A549 treated with AZD2906 at 1 μM for 4 hours (cell line): ENCODE data around the gene MLC1. TPM values are rescaled to one million over a fixed set of nuclear protein-coding genes. Genes with fewer than 3 reads are reported as not detected.

Source experiments
- total RNA-seq: library from RNA; stranded (reverse); fragments of 200-300 nt; extraction: Qiagen RNA extraction; gene quantifications from 5 replicates; pipeline ENCODE4 v1.2.3, GENCODE V29; 2022

The MLC1 gene
- total RNA-seq = 0.02 to 0.06 TPM (median 0.06 TPM) in 3 of 5 replicates, not detected in the others

GRCh38 chr22:50085211-50085972 lies at the start of gene MLC1:
MLC1 (minus strand) TSS chr22:50085426; CDS start chr22:50084902, 524 bp downstream.

DNA sequence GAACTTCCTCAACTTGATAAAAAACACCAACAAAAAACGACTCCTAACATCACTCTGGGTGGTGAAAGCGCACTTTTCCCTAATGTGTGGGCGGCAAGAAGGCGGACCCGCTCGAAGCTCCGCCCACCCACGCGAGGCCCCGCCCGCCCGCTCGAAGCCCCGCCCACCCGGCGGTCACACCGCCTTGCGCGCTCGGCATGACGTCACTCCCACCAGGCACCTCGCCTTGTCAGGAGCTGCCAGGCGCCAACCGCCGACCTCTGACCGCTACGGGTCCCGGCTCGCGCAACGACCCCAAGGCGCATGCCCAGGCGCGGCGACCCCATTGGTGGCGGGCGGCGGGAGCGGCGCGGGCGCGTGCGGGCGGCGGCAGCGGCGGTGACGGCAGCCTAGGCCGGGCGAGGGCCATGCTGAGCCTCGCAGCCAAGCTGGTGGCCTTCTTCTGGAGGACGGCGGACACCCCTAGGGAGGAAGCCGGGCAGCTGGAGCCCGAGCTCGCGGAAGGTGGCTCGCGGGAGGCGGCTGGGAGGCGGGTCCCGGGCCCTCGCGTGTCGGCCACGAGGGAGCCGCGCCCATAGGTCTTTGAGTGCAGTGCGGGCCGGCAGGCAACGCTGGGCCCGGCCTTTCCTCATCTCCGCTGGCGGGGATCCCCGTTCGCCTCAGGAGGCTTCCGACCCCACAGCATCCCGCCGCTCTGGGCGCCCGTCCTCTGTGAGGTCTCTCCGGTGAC lies 4.6 kb upstream of the MLC1 start, which contains the start of gene MOV10L1:
MOV10L1 (plus strand) TSS at position 325 of the 730 bp plus-strand sequence; CDS start at position 408, 83 bp downstream.

GRCh38 chr22:50058061-50058905 lies 26.9 kb downstream of the MLC1 start, which contains the start of gene TTLL8:
TTLL8 (minus strand) TSS chr22:50058298.

DNA sequence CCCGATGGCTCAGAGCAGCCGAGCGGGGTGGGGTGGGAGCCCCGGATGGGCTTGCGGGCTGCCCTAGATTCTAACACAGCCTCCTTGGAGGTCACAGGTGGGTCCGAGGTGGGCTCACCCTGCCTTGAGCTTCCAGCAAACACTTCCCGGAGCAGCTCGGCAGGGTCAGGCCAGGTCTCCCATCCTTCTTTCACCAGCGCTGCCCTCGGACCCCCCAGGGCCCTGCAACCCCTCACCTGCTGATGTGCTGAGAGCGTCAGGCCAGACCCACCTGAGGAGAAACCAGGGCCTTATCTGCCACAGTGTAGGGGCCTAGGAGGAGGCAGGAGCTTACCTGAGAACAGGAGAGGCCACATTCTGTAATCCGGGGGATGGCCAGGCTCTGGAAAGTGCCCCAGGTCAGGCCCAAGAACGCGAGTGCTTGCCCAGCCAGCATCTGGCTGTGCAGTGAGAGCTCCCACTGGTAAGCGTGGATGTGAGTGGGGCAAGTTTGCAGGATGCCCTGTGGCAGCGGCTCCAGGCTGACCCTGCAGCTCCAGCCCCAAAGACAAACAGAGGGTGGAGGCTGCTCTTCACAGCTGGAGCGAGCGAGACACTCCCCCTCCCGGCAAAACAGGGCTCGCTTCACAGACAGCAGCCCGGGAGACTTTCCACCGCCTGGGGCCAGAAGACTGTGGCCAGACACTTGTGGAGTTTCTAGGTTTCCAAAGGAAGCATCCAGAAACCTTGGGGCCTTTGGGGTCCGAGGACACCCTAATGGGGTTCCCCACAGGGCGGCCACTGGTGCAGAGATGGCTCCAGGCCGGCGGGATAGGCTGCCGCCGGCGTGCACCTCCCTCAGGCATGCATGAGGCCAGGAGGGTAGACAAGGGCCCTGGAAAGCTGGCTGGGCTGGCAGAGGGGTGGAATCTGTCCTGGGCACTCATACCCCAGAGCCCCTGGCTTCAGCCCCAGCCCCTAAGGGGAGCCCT lies 72.7 kb downstream of the MLC1 start, which contains the start of gene IL17REL:
IL17REL (minus strand) TSS at position 555 of the 971 bp plus-strand sequence; CDS start at position 436, 119 bp downstream.

Other genes starting within 250 kb of the MLC1 start
- 9.8 to 12.9 TPM (median 11.5 TPM) in 5 replicates for gene ZBED4, start 231.6 kb downstream of the MLC1 start, total RNA-seq
- gene ALG12, start 167.0 kb downstream of the MLC1 start, total RNA-seq = 7.0 to 12.4 TPM (median 10.7 TPM) in 5 replicates
- gene CRELD2, start 166.8 kb downstream of the MLC1 start, total RNA-seq = 21.8 to 33.6 TPM (median 29.0 TPM) in 5 replicates
- gene PIM3, start 124.7 kb downstream of the MLC1 start, total RNA-seq = 50.2 to 87.4 TPM (median 85.3 TPM) in 5 replicates
- 0.02 to 0.08 TPM (median 0.04 TPM) in 5 replicates for gene IL17REL, start 72.7 kb downstream of the MLC1 start, total RNA-seq
- gene TTLL8, start 27.1 kb downstream of the MLC1 start, total RNA-seq = not detected in 5 replicates
- not detected in 5 replicates for gene MOV10L1, start 4.6 kb upstream of the MLC1 start, total RNA-seq
- 5.3 to 6.6 TPM (median 5.8 TPM) in 5 replicates for gene PANX2, start 85.3 kb upstream of the MLC1 start, total RNA-seq
- gene TRABD, start 100.5 kb upstream of the MLC1 start, total RNA-seq = 23.2 to 37.9 TPM (median 34.9 TPM) in 5 replicates
- gene SELENOO, start 115.6 kb upstream of the MLC1 start, total RNA-seq = 12.7 to 20.2 TPM (median 19.4 TPM) in 5 replicates
- gene TUBGCP6, start 159.6 kb upstream of the MLC1 start, total RNA-seq = 5.6 to 12.2 TPM (median 9.3 TPM) in 5 replicates
- 6.4 to 12.9 TPM (median 10.2 TPM) in 5 replicates for gene HDAC10, start 165.8 kb upstream of the MLC1 start, total RNA-seq
- gene MAPK12, start 176.3 kb upstream of the MLC1 start, total RNA-seq = 18.5 to 29.4 TPM (median 25.3 TPM) in 5 replicates
- gene MAPK11, start 185.0 kb upstream of the MLC1 start, total RNA-seq = 5.1 to 8.9 TPM (median 7.7 TPM) in 5 replicates
- 93.5 to 117 TPM (median 111 TPM) in 5 replicates for gene PLXNB2, start 222.2 kb upstream of the MLC1 start, total RNA-seq
- gene DENND6B, start 241.6 kb upstream of the MLC1 start, total RNA-seq = 2.4 to 3.6 TPM (median 3.2 TPM) in 5 replicates